ENCODE data around the gene PTPRD. TPM values are rescaled to one million over a fixed set of nuclear protein-coding genes. Genes with fewer than 3 reads are reported as not detected.

Gene PTPRD
- total and polyA plus RNA-seq, 5 experiments from 2014 or later = not detected

- Mint-ChIP-seq H3K36me3 (no peaks in the 10 kb centered on the region), H3K4me3 (no peak overlapping the region), H3K27ac (no peak overlapping the region), H3K4me1 (no peaks in the 10 kb centered on the region), H3K27me3 (no peaks in the 10 kb centered on the region), H3K9me3 (peaks cover 0 to 13% (median 3%) of the 10 kb centered on the region in 9 donors)
- ATAC-seq = no peak
- POLR2A ChIA-PET = no interaction called here
- DNase-seq = no peak
Observed at GRCh38 chr9:10173561-10173960, 439.2 kb downstream of the PTPRD start.

DNA sequence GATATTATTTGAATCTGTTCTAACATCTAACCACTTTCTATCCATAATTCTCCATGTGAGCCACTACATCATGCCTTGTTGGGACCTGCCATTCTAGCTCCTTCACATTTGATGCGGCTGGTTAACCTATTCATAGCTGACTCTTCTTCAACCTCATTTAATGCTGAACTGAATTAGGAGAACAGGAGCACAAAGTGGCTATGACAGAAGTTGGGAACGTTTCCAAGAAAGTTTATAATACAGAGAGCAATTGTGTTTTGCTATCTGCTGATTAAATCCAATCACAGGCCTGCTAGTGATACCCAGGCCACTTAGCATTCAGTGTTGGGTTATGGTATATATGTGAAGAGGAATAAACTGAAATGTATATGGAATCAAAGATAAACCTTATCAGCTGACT is 440.3 kb downstream of the PTPRD start:
- H3K9me3 Mint-ChIP-seq = peaks cover 0 to 6% (median 3%) of the 10 kb centered on the region in 9 donors
- H3K27ac Mint-ChIP-seq = no peak overlapping the region
- H3K36me3 Mint-ChIP-seq = no peaks in the 10 kb centered on the region
- H3K4me3 Mint-ChIP-seq = no peak overlapping the region
- no peak for DNase-seq
- no peaks in the 10 kb centered on the region for H3K4me1 Mint-ChIP-seq
- H3K27me3 Mint-ChIP-seq = no peaks in the 10 kb centered on the region
- POLR2A ChIA-PET = no interaction called here
- no peak for ATAC-seq

DNA sequence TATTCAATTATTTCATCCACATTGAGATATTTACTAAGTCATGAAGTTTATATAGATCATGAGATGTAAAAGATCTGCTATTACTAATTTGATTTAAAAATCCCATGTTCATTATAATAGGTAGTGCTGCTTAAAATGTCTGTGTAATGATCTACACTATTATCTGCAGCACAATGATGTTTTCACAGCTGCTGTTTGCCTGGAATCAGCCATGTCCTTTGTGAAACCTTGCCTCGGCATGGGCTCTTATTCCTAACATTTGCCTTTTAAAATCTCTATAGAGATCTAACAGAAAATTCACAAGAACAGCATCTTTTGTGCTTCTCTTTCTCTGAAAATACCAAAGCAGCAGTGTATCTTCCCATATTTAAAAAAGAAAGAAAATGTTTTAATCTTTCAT is 444.6 kb downstream of the PTPRD start:
- no peak for DNase-seq

DNA sequence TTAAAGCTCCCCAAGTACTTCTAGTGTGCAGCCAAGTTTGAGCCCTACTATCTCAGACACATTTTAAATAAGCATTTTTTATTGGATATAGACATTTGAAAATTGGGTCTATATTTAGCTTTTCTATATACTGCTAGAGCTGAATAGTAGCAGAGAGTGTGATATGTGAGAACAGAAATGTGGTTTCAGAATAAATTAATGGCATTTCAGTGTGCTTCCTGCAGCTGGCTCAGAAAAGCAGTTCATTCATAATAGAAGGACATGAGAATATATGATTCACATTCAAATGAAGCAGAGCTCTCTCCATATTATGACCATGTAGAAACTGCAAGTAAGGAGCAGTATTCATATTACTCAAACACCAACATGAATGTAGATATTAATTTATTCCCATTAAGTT is 464.0 kb downstream of the PTPRD start:
- Mint-ChIP-seq H3K4me3 (no peak overlapping the region), H3K27ac (peak overlapping the region in 1 of 10 donors; percentile 40), H3K9me3 (peaks cover 0 to 9% (median 4%) of the 10 kb centered on the region in 9 donors), H3K36me3 (no peaks in the 10 kb centered on the region), H3K4me1 (no peaks in the 10 kb centered on the region), H3K27me3 (no peaks in the 10 kb centered on the region)
- POLR2A ChIA-PET = no interaction called here
- ATAC-seq (no peak), DNase-seq (no peak)

More for the DNA sequence above, 444.6 kb downstream of the PTPRD start:
- H3K36me3 Mint-ChIP-seq = no peaks in the 10 kb centered on the region
- H3K27ac Mint-ChIP-seq = no peak overlapping the region
- no peak for ATAC-seq
- H3K4me3 Mint-ChIP-seq = no peak overlapping the region
- no peaks in the 10 kb centered on the region for H3K27me3 Mint-ChIP-seq
- no peaks in the 10 kb centered on the region for H3K4me1 Mint-ChIP-seq
- H3K9me3 Mint-ChIP-seq = peaks cover 0 to 6% (median 0%) of the 10 kb centered on the region in 9 donors
- POLR2A ChIA-PET = no interaction called here

DNA sequence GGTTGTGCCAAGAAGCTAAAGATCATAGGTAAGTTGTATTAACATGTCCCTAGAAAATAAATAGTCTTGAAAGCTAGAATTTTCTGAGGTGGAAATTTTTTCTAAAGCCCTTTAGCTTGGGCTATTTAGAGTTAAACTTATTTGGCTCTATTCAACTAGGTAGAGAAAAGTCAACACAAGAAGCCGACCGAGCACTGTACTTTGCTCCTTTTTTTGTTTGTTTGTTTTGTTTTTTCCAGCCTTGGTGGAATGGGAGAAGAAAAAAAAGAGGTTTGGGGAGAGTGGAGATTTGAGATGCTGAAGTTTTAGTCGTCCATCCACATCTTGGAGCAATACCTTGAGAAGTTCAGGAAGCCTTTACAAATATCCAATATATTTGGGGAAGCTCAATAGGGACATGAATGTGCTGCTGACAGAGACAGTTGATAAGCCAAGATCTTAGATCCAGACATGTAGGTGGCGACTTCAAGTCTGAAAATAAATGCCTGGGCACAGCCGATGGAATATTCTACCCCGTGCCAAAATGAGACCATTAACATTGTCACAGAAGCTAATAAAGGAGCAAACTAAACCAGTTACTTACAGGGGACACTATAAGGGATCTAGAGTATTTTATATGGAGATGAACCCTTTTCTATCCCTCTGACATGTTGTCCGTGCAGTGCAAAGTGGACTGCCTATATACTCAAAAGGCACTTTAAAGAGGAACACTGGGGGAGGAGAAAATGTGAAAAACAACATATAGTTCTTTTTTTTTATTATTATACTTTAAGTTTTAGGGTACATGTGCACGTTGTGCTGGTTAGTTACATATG is 466.1 kb downstream of the PTPRD start:
- POLR2A ChIA-PET = no interaction called here
- peaks cover 0 to 11% (median 3%) of the 10 kb centered on the region in 9 donors for H3K9me3 Mint-ChIP-seq
- H3K36me3 Mint-ChIP-seq = no peaks in the 10 kb centered on the region
- DNase-seq = no peak
- no peak overlapping the region for H3K4me3 Mint-ChIP-seq
- H3K27me3 Mint-ChIP-seq = no peaks in the 10 kb centered on the region
- no peak overlapping the region for H3K27ac Mint-ChIP-seq
- no peak for ATAC-seq
- no peaks in the 10 kb centered on the region for H3K4me1 Mint-ChIP-seq

GRCh38 chr9:10144355-10144754 is 468.4 kb downstream of the PTPRD start:
- Mint-ChIP-seq H3K4me1 (no peaks in the 10 kb centered on the region), H3K27me3 (no peaks in the 10 kb centered on the region), H3K36me3 (no peaks in the 10 kb centered on the region), H3K4me3 (no peak overlapping the region), H3K9me3 (peaks cover 0 to 19% (median 7%) of the 10 kb centered on the region in 9 donors), H3K27ac (no peak overlapping the region)
- DNase-seq = no peak
- POLR2A ChIA-PET = no interaction called here
- ATAC-seq = no peak

GRCh38 chr9:10135553-10135952 is 477.2 kb downstream of the PTPRD start:
- Mint-ChIP-seq H3K4me3 (no peak overlapping the region), H3K36me3 (no peaks in the 10 kb centered on the region), H3K27ac (no peak overlapping the region), H3K27me3 (no peaks in the 10 kb centered on the region), H3K9me3 (peaks cover 0 to 39% (median 12%) of the 10 kb centered on the region in 9 donors), H3K4me1 (no peaks in the 10 kb centered on the region)
- POLR2A ChIA-PET = no interaction called here
- no peak for DNase-seq
- ATAC-seq = no peak

DNA sequence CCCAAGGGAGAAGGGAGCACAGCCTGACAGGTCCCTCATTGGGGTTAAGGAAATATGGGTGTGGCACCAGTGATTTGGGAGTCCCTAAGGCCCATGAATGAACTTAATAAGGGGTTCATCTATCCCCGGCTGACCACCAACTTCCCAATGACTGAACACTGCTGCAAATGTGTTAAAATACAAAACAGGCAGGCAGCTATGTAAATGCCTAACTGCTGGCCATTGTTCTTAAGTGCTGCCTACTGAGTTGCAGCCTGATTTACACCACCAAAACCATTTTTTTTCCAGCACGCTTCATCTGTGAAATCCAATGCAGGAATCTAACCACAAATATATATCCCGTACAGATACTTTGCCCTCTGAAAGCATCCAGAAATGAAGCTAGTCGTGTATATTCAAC is 478.5 kb downstream of the PTPRD start:
- no peak overlapping the region for H3K27ac Mint-ChIP-seq
- POLR2A ChIA-PET = no interaction called here
- ATAC-seq (no peak), DNase-seq (no peak)
- no peak overlapping the region for H3K4me3 Mint-ChIP-seq
- H3K27me3 Mint-ChIP-seq = no peaks in the 10 kb centered on the region
- no peaks in the 10 kb centered on the region for H3K36me3 Mint-ChIP-seq
- peaks cover 0 to 29% (median 10%) of the 10 kb centered on the region in 9 donors for H3K9me3 Mint-ChIP-seq
- H3K4me1 Mint-ChIP-seq = no peaks in the 10 kb centered on the region

DNA sequence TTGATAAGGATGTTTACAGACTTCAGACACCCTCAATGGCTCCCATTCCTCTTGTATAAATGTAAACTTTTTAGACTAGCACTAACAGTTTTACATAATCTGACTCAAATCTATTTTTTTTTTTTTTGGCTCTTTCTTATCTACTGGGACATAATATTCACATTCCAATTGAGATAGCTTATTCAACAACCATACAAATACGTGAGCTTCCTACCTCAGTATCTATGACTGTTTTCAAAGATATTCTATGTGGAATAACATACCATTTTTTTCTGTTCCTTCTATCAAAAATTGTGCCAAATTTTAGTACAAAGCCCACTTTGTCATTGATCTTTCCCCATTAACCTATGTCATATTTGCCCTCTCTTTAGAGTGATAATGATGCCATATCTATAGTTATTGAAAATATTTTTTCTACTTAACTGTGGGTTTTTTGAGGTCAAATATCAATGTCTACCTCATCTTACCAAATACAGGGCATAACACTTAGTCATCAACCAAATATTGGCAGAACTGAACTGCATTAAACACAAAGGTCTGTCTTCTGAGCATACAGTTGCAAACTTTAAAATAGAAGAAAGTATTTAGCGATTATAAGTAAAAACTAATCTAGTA is 482.6 kb downstream of the PTPRD start:
- Mint-ChIP-seq H3K4me1 (no peaks in the 10 kb centered on the region), H3K9me3 (peaks cover 0 to 16% (median 6%) of the 10 kb centered on the region in 9 donors), H3K27me3 (no peaks in the 10 kb centered on the region), H3K4me3 (no peak overlapping the region), H3K36me3 (no peaks in the 10 kb centered on the region), H3K27ac (no peak overlapping the region)
- DNase-seq (no peak), ATAC-seq (no peak)
- POLR2A ChIA-PET = no interaction called here

GRCh38 chr9:10127867-10128266 is 484.9 kb downstream of the PTPRD start:
- POLR2A ChIA-PET = no interaction called here
- no peak for DNase-seq
- no peak overlapping the region for H3K27ac Mint-ChIP-seq
- H3K4me1 Mint-ChIP-seq = no peaks in the 10 kb centered on the region
- no peaks in the 10 kb centered on the region for H3K27me3 Mint-ChIP-seq
- no peaks in the 10 kb centered on the region for H3K36me3 Mint-ChIP-seq
- H3K9me3 Mint-ChIP-seq = peaks cover 0 to 16% (median 6%) of the 10 kb centered on the region in 9 donors
- no peak for ATAC-seq
- no peak overlapping the region for H3K4me3 Mint-ChIP-seq

- H3K9me3 Mint-ChIP-seq = peaks cover 0 to 22% (median 5%) of the 10 kb centered on the region in 9 donors
- no peaks in the 10 kb centered on the region for H3K27me3 Mint-ChIP-seq
- H3K36me3 Mint-ChIP-seq = no peaks in the 10 kb centered on the region
- no peaks in the 10 kb centered on the region for H3K4me1 Mint-ChIP-seq
- no peak overlapping the region for H3K27ac Mint-ChIP-seq
- no peak for DNase-seq
- no peak overlapping the region for H3K4me3 Mint-ChIP-seq
- no peak for ATAC-seq
- POLR2A ChIA-PET = no interaction called here
Observed at GRCh38 chr9:10112798-10113197, 500.0 kb downstream of the PTPRD start.

DNA sequence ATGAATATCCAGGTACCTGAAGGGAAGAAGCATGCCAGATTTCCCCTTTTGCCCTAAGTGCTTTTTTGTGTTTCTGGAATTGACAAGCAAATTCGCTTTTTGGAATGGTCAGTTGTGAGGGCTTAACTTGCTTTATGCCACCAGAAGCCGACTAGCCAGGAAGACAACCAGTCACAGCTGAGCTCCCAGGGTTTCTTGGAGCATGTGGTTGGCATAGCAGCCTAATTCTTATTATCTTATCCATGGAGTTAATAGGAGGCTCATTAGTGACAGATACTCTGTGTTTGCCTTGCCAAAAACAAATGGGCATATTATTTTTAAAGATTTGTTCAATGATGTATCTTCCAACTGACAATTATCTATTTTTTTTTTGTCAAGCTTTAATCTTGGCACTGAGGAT is 500.7 kb downstream of the PTPRD start:
- no peak overlapping the region for H3K4me3 Mint-ChIP-seq
- no peaks in the 10 kb centered on the region for H3K36me3 Mint-ChIP-seq
- no peak for DNase-seq
- POLR2A ChIA-PET = no interaction called here
- peaks cover 0 to 23% (median 5%) of the 10 kb centered on the region in 9 donors for H3K9me3 Mint-ChIP-seq
- no peaks in the 10 kb centered on the region for H3K4me1 Mint-ChIP-seq
- no peak overlapping the region for H3K27ac Mint-ChIP-seq
- no peak for ATAC-seq
- no peaks in the 10 kb centered on the region for H3K27me3 Mint-ChIP-seq

DNA sequence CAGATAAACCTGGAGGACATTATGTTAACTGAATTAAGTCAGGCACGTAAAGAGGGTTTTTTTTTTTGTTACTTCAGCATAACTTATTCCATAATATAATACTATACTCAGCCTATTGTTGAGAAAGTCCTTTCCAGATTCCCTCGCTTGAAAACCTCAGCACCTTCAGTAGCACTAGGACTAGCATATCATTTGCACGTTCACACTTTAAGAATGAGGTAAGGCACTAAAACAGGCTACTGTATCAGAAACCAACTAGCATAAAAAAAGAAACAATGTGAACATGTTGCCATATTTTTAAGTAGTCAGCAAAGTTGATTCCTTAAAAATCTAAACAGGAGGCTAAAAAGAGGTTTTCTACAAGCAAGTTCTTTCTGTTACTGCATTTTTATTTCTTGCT is 504.0 kb downstream of the PTPRD start:
- no peak overlapping the region for H3K4me3 Mint-ChIP-seq
- no peaks in the 10 kb centered on the region for H3K36me3 Mint-ChIP-seq
- POLR2A ChIA-PET = no interaction called here
- DNase-seq = no peak
- H3K4me1 Mint-ChIP-seq = no peaks in the 10 kb centered on the region
- no peaks in the 10 kb centered on the region for H3K27me3 Mint-ChIP-seq
- H3K9me3 Mint-ChIP-seq = peaks cover 0 to 28% (median 5%) of the 10 kb centered on the region in 9 donors
- ATAC-seq = no peak
- no peak overlapping the region for H3K27ac Mint-ChIP-seq

- H3K9me3 Mint-ChIP-seq = peaks cover 0 to 16% (median 2%) of the 10 kb centered on the region in 9 donors
- ATAC-seq = no peak
- no peaks in the 10 kb centered on the region for H3K36me3 Mint-ChIP-seq
- no peak overlapping the region for H3K27ac Mint-ChIP-seq
- no peaks in the 10 kb centered on the region for H3K4me1 Mint-ChIP-seq
- DNase-seq = no peak
- no peak overlapping the region for H3K4me3 Mint-ChIP-seq
- POLR2A ChIA-PET = no interaction called here
- H3K27me3 Mint-ChIP-seq = no peaks in the 10 kb centered on the region
Observed at GRCh38 chr9:10104774-10105173, 508.0 kb downstream of the PTPRD start.

All from naive thymus-derived CD8-positive, alpha-beta T cell (primary cell).